ENCODE measurements around the gene KRTAP29-1.

The KRTAP29-1 gene

DNA sequence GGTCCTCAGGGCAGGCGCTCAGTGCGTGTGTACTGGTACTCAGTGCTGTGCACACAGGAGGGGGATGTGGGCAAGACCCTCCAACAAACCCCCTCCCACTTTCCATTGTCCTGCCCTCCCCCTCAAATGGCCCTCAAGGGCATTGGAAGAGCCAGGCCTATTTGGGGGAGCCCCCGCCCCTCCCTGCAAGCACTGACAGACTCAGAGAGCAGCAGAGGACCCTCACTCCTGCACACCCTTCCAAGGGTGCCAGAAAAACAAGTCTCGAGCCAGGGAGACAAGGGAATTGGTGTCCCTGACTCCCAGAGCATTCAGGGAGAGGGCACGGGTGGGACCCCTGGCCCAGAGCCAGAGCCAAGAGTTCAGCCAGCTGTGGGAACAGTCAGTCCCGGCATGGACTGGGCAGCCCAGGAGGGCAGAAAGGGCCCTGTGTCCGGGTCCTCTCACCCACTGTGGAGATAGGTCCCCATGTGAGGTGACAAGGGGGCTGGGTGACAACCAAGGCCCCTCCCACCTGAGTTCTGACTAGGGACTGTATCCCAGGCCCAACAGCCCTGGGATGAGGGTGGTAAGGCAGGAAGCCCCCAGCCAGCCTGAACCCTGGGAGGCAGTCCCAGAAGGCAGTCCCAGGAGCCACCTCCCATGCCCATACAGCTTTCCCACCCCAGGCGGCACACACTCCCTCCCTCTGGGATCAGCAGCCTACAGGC is 24.9 kb upstream of the KRTAP29-1 start:
- no peak for DNase-seq

- no peak for DNase-seq
These were observed 23.8 kb upstream of the KRTAP29-1 start for GRCh38 chr17:41326173-41327145.

GRCh38 chr17:41325611-41326010 is 23.0 kb upstream of the KRTAP29-1 start:
- no peak for DNase-seq

DNA sequence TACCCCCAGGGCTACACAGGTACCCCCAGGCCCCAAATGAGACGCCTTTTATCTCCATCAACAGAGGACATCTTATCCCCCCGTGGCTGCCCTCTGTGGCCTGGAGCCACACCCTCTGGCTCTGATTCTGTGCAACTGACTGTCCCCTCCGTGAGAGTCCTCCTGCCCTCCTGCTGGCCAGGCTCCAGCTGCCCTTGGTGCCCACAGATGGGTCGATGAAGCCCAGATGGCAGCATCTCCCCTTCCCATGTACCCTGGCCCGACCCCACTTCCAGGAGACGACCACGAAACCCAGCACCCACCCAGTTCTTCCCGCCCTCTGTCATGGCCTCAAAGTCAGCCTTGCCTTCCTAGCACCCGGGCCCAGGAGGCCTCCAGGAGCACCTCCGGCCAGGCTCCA is 22.5 kb upstream of the KRTAP29-1 start:
- DNase-seq = no peak

GRCh38 chr17:41324180-41325075 is 21.8 kb upstream of the KRTAP29-1 start:
- no peak for DNase-seq

GRCh38 chr17:41322903-41323895 is 20.5 kb upstream of the KRTAP29-1 start:
- no peak for DNase-seq

DNA sequence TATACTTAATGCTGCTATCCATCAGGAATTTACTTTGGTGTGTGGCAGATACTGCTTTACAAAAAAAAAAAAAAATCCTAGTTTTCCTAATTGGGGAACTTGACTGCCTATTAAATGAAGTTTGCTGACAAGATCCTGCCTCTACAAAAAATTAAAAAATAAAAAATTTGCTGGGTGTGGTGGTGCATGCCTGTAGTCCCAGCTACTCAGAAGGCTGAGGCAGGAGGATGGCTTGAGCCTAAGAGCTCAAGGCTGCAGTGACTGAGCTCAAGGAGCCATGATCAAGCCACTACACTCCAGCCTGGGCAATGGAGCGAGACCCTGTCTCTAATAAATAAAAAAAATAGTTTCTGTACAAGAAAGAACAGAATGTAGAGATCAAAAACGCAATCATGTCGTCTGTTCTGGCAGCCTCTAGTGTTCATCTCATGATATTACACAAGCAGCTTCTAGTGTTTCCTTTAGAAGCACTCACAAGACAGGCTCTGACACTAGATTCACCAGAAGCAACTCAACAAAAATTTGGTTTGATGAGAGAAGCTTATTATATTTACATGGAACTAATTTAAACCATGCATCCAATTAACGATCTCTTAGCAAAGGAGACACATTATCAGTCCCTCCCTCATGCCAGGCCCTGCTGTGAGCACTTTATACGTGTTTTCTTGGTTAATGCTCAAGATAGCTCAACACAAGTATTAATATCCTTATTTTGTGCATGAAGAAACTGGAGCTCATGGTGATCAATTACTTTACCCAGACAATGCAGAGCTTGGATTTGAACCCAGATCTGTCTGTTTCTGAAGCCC is 19.6 kb upstream of the KRTAP29-1 start:
- peak; percentile 34 for DNase-seq

DNA sequence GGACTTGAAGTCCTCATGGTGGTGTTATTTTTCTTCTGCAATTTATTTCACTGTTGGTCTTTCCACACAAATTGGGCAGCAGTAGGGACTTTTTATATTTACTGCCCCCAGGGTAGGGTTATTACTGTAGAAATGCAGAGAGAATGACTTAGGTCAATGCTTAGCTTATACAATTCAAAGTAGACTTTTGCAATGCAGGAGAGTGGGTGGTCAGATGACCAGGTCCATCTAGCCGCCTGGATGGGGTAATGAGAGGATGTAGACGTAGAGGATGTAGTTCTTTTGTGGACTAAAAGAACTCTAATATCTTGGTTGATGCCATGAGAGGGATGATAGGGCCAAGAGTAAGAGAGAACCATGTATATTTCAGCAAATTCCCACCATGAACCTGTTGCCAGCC is 15.6 kb upstream of the KRTAP29-1 start:
- peak; percentile 9 for DNase-seq

GRCh38 chr17:41315814-41316445 is 13.3 kb upstream of the KRTAP29-1 start:
- no peak for DNase-seq

DNA sequence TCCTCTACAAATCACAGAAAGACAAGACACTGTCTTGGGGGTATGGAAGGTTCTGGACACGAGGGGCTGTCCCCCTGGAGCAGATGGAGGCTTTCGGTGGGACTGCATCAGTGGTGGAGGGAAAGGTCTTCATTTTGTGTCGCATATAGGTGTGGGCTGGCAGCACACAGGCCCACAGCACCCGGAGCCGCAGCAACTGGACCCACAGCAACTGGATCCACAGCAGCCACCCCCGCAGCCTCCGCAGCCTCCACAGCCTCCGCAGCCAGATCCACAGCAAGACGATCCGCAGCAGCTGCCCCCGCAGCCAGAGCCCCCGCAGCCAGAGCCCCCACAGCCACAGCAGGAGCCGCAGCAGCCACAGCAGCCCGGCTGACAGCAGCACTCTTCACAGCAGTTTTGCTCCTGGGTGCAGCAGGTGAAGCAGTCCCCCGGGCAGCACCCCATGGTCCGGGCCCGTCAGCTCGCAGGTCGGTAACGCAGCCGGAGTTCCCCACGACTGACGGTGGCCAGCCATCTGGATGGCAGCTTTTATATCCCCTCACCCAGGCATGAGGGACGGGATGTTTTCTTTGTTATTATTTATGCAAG is 12.6 kb upstream of the KRTAP29-1 start, which contains the start of gene KRTAP17-1:
Gene KRTAP17-1 (minus strand): TSS at position 507 of the 591 bp plus-strand sequence. CDS start 60 bp downstream, at position 447.
- no peak for DNase-seq

DNA sequence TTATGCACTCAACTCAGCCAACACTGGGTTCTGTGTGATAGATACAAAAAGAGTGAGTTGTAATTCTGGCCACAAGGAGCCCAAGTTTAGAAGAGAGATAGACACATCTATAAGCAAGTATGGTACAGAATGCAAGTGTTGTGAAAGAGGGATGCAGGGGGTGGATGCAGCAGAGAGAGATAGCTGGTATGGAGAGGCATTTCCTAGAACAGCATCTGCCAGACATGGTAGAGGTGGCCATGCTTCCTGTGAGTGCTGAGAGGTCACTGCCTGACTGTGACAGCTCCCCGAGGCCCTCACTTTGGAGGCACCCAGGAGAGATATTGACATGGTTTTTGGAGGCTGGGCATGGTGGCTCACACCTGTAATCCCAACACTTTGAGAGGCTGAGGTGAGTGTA is 8.5 kb upstream of the KRTAP29-1 start:
- no peak for DNase-seq

- DNase-seq = no peak
These were observed 6.3 kb upstream of the KRTAP29-1 start, which contains the start of gene KRTAP16-1 for GRCh38 chr17:41308918-41309359. Gene KRTAP16-1, minus strand, starts transcription at chr17:41309309. Its CDS starts 56 bp downstream, at chr17:41309253.

- no peak for DNase-seq
These were observed 5.7 kb upstream of the KRTAP29-1 start for GRCh38 chr17:41308251-41308917.

DNA sequence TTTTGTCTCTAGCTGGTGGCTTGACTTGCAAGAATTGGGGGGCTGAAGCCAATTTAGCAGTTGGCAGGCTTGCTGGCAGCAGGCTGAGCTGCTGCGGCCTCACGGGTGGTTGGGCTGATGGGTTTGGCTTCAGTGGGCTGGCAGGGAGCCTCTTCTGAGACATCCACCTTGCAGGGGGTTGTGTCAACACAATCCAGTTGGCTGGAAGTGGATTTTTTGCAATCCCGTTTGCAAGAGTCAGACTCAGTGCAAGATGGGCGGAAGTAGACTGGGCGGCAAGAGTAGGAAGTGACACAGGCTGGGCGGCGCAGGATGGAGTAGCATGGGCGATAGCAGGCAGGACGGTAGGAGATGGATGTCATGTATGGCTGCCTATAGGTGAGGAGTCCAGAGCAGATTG is 5.0 kb upstream of the KRTAP29-1 start:
- DNase-seq = peak; percentile 16

GRCh38 chr17:41304091-41304490 is 1.4 kb upstream of the KRTAP29-1 start:
- no peak for DNase-seq

DNA sequence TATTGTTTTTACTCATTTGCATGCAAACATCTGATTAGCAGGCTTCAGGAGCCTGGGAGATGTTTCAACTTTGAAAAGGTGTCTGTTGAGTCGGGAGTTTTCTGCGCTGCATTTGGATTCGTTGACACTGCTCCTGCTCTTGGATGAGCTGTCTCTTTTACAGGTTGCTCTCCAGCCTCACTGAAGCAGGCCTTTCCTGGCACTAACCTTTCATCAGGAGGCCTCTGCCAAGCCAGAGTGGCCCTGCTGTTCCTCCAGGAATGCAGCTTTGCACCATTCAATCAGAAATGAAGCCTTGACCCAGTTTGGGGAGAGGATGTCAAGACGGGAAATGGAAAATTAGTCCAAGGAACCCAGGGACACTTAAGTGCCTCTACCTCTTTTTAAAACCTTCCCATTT is 330 bp upstream of the KRTAP29-1 start:
- no peak for DNase-seq

DNA sequence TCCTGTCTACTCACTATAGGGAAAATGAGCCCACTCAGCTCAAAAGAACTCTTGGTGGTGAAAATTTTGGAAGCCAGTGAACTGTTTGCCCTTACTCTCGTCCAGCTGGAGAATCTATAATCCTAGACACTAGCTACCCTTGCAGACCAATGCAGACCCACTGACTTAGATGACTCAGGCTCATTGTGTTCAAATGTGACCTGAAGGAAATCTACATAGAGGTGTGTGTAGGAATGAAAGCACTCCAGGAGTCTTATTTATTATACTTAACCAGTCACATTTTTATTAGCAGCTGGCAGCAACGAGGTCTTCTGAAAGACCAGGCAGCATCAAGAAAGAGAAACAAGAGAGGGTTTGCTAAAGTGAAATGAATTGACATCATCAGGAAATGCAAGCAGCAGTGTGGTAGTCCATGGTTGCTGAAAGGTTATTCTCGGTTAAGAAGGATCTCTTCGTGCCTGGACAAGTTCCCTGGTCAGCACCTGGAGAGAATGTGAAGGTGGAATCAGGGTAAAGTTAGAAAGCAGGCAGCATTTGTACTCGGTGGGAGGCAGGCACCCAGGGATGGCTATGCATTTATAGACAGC is 1.4 kb downstream of the KRTAP29-1 start:
- no peak for DNase-seq

DNA sequence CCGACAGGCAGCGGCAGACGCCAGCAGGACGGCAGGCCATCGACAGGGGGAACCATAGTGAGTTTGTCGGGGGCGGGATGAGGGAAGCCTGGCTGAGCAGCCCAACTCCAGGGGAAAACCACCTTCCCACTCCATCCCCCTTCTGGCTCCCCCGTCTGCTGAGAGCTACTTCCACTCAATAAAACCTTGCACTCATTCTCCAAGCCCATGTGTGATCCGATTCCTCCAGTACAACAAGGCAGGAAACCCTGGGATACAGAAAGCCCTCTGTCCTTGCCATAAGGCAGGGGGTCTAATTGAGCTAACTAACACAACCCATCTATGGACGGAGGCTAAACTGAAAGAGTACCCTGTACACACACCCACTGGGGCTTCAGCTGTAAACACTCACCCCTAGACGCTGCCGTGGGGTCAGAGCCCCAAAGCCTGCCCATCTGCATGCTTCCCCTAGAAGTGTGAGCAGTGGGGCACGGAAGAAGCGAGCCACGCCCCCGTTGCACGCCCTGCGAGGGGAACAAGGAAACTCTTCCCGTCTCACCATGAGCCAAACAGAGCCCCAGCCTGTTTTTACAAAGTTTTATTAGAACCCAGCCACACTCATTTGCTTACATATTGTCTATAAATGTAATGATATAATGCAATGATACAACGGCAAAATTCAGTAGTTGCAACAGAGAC is 4.1 kb downstream of the KRTAP29-1 start:
- no peak for DNase-seq
